Duodenal mucosa (tissue), 2 donors: ENCODE data around the gene METTL9.
"Not testable (repeated sequence)": the region's sequence is repeated elsewhere in the genome, so short reads cannot be mapped to it uniquely, and the experiment has no call there.

Source experiments
- H3K27ac ChIP-seq: one replicate; pipeline ENCODE4 v1.7.0; 2013; ENCODE audit warnings: low read depth, low read length
- H3K27me3 ChIP-seq, 2 donors: one replicate each; pipeline ENCODE4 v1.7.0; 2013; ENCODE audit warnings: low read length in 2 of 2, control low read depth in 1 of 2; ENCODE audit not compliant: insufficient read depth in 2 of 2, control insufficient read depth in 1 of 2
- H3K36me3 ChIP-seq, 2 donors: one replicate each; pipeline ENCODE4 v1.7.0; 2013; ENCODE audit warnings: low read length in 2 of 2, control low read depth in 1 of 2; ENCODE audit not compliant: insufficient read depth in 2 of 2, control insufficient read depth in 1 of 2
- H3K4me1 ChIP-seq, 2 donors: one replicate each; pipeline ENCODE4 v1.7.0; 2013; ENCODE audit warnings: low read length in 2 of 2, control low read depth in 1 of 2; ENCODE audit not compliant: insufficient read depth in 2 of 2, control insufficient read depth in 1 of 2
- H3K4me3 ChIP-seq, 2 donors: one replicate each; pipeline ENCODE4 v1.7.0; 2013; ENCODE audit warnings: low read length in 2 of 2, low read depth in 1 of 2
- H3K9ac ChIP-seq, 2 donors: one replicate each; pipeline ENCODE4 v1.7.0; 2013; ENCODE audit warnings: low read length in 2 of 2, low read depth in 1 of 2
- H3K9me3 ChIP-seq, 2 donors: one replicate each; pipeline ENCODE4 v1.7.0; 2013; ENCODE audit warnings: low read length in 2 of 2, control low read depth in 1 of 2; ENCODE audit not compliant: control insufficient read depth in 1 of 2

Gene METTL9

GRCh38 chr16:21644674-21645073 lies 45.3 kb downstream of the METTL9 start:
- Histone ChIP-seq H3K36me3 (peaks cover 6% of the 10 kb centered on the region in 2 donors), H3K4me1 (peaks cover 22 to 23% of the 10 kb centered on the region in 2 donors), H3K4me3 (peak overlapping the region; percentile 33 to 43), H3K27me3 (no peaks in the 10 kb centered on the region), H3K9me3 (no peaks in the 10 kb centered on the region), H3K9ac (no peak overlapping the region), H3K27ac (no peak overlapping the region)

- peaks cover 6% of the 10 kb centered on the region in 2 donors for H3K36me3 ChIP-seq
These were observed 45.9 kb downstream of the METTL9 start for GRCh38 chr16:21645261-21645721.

GRCh38 chr16:21646091-21646490 lies 46.7 kb downstream of the METTL9 start:
- H3K9ac ChIP-seq = peak overlapping the region in 1 of 2 donors; percentile 20
- H3K27me3 ChIP-seq = no peaks in the 10 kb centered on the region
- peak overlapping the region; percentile 24 for H3K27ac ChIP-seq
- peak overlapping the region in 1 of 2 donors; percentile 33 for H3K4me3 ChIP-seq
- no peaks in the 10 kb centered on the region for H3K9me3 ChIP-seq
- peaks cover 6% of the 10 kb centered on the region in 2 donors for H3K36me3 ChIP-seq
- peaks cover 22 to 23% of the 10 kb centered on the region in 2 donors for H3K4me1 ChIP-seq

More at GRCh38 chr16:21645261-21645721, 45.9 kb downstream of the METTL9 start:
- Histone ChIP-seq H3K9ac (peak overlapping the region in 1 of 2 donors; percentile 20), H3K27ac (no peak overlapping the region), H3K4me3 (peak overlapping the region; percentile 33 to 43), H3K9me3 (no peaks in the 10 kb centered on the region), H3K4me1 (peaks cover 22 to 23% of the 10 kb centered on the region in 2 donors), H3K27me3 (no peaks in the 10 kb centered on the region)

GRCh38 chr16:21646721-21647561 lies 47.6 kb downstream of the METTL9 start:
- H3K9ac ChIP-seq = no peak overlapping the region

GRCh38 chr16:21647562-21648164 lies 48.3 kb downstream of the METTL9 start:
- Histone ChIP-seq H3K9ac (no peak overlapping the region), H3K27ac (no peak overlapping the region), H3K9me3 (no peaks in the 10 kb centered on the region), H3K27me3 (no peaks in the 10 kb centered on the region), H3K36me3 (peaks cover 2 to 6% of the 10 kb centered on the region in 2 donors), H3K4me1 (peaks cover 22 to 23% of the 10 kb centered on the region in 2 donors), H3K4me3 (no peak overlapping the region)

More at GRCh38 chr16:21646721-21647561, 47.6 kb downstream of the METTL9 start:
- Histone ChIP-seq H3K9me3 (no peaks in the 10 kb centered on the region), H3K4me3 (no peak overlapping the region), H3K27me3 (no peaks in the 10 kb centered on the region), H3K27ac (peak overlapping the region; percentile 24), H3K36me3 (peaks cover 2 to 6% of the 10 kb centered on the region in 2 donors), H3K4me1 (peaks cover 22 to 23% of the 10 kb centered on the region in 2 donors)

- H3K9ac ChIP-seq, H3K36me3 ChIP-seq, H3K4me3 ChIP-seq, H3K27me3 ChIP-seq, H3K27ac ChIP-seq, H3K9me3 ChIP-seq: not testable (repeated sequence)
- H3K4me1 ChIP-seq = peaks cover 22 to 23% of the 10 kb centered on the region in 2 donors
These were observed 50.5 kb downstream of the METTL9 start for GRCh38 chr16:21649826-21650406.

GRCh38 chr16:21650521-21650920 lies 51.1 kb downstream of the METTL9 start:
- Histone ChIP-seq H3K27ac (no peak overlapping the region), H3K4me1 (peaks cover 22 to 23% of the 10 kb centered on the region in 2 donors), H3K9me3 (no peaks in the 10 kb centered on the region), H3K36me3 (peaks cover 2 to 13% of the 10 kb centered on the region in 2 donors), H3K27me3 (no peaks in the 10 kb centered on the region), H3K9ac (no peak overlapping the region), H3K4me3 (no peak overlapping the region)

GRCh38 chr16:21651515-21651914 lies 52.1 kb downstream of the METTL9 start:
- no peaks in the 10 kb centered on the region for H3K27me3 ChIP-seq
- H3K9ac ChIP-seq = no peak overlapping the region
- H3K9me3 ChIP-seq = no peaks in the 10 kb centered on the region
- H3K27ac ChIP-seq = no peak overlapping the region
- H3K36me3 ChIP-seq = peaks cover 2 to 13% of the 10 kb centered on the region in 2 donors
- peaks cover 13 to 14% of the 10 kb centered on the region in 2 donors for H3K4me1 ChIP-seq
- no peak overlapping the region for H3K4me3 ChIP-seq

- Histone ChIP-seq H3K4me1 (peaks cover 11 to 15% of the 10 kb centered on the region in 2 donors), H3K27me3 (no peaks in the 10 kb centered on the region), H3K4me3 (no peak within 1 kb of the TSS), H3K9ac (no peak within 1 kb of the TSS), H3K9me3 (no peaks in the 10 kb centered on the region), H3K36me3 (peaks cover 2 to 8% of the 10 kb centered on the region in 2 donors), H3K27ac (no peak within 1 kb of the TSS)
These were observed 53.1 kb downstream of the METTL9 start, which contains the start of gene IGSF6 for GRCh38 chr16:21652453-21652852. Gene IGSF6, minus strand, starts transcription at chr16:21652608. Its CDS starts 10 bp downstream, at chr16:21652598.
